ENCODE results near the gene PLD2. TPM values are rescaled to one million over a fixed set of nuclear protein-coding genes. Genes with fewer than 3 reads are reported as not detected.

The PLD2 gene
- total and polyA plus RNA-seq, 8 donors, result 11.7 to 26.1 (median 17.9) TPM

- Histone ChIP-seq H3K27ac (peak overlapping the region in 3 of 4 donors; percentile 3 to 72 (median 47)), H3K9me3 (no peaks in the 10 kb centered on the region), H3K36me3 (no peaks in the 10 kb centered on the region), H3K4me3 (peak overlapping the region; percentile 67 to 89 (median 78)), H3K4me1 (peaks cover 0 to 7% (median 5%) of the 10 kb centered on the region in 3 donors), H3K27me3 (no peaks in the 10 kb centered on the region)
- TF ChIP-seq, protein P1, sequence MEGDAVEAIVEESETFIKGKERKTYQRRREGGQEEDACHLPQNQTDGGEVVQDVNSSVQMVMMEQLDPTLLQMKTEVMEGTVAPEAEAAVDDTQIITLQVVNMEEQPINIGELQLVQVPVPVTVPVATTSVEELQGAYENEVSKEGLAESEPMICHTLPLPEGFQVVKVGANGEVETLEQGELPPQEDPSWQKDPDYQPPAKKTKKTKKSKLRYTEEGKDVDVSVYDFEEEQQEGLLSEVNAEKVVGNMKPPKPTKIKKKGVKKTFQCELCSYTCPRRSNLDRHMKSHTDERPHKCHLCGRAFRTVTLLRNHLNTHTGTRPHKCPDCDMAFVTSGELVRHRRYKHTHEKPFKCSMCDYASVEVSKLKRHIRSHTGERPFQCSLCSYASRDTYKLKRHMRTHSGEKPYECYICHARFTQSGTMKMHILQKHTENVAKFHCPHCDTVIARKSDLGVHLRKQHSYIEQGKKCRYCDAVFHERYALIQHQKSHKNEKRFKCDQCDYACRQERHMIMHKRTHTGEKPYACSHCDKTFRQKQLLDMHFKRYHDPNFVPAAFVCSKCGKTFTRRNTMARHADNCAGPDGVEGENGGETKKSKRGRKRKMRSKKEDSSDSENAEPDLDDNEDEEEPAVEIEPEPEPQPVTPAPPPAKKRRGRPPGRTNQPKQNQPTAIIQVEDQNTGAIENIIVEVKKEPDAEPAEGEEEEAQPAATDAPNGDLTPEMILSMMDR (IDR thresholded peaks at IDR 0.05), result no peak
- intact Hi-C loops (cut with DNase I), result loop anchor here in 1 of 3 donors (10.0 kb wide), 1 partner anchor 98 kb away; the partner anchor contains the start of gene C17orf107
- FAIRE-seq (no peak), ATAC-seq (peak in 2 of 4 donors; percentile 41 to 48), DNase-seq (no peak)
- 0 to 1% methylated on average over 7 of the region's 7 CpGs for whole genome bisulfite sequencing, 2 donors
These were observed 10.4 kb upstream of the PLD2 start for GRCh38 chr17:4796552-4796920.

GRCh38 chr17:4800462-4801196 is 6.3 kb upstream of the PLD2 start:
- 72 to 77% methylated on average over 10 of the region's 10 CpGs for WGBS, 2 donors
- FAIRE-seq (no peak), DNase-seq (peak in 1 of 6 donors; percentile 23), ATAC-seq (no peak)
- no peaks in the 10 kb centered on the region for H3K27me3 ChIP-seq
- intact Hi-C loops (cut with DNase I), result no loop called here
- H3K4me3 ChIP-seq, result no peak overlapping the region
- TF ChIP-seq, protein P1 (IDR thresholded peaks at IDR 0.05), result no peak
- H3K36me3 ChIP-seq, result no peaks in the 10 kb centered on the region
- peaks cover 0 to 7% (median 5%) of the 10 kb centered on the region in 3 donors for H3K4me1 ChIP-seq
- H3K9me3 ChIP-seq, result no peaks in the 10 kb centered on the region
- no peak overlapping the region for H3K27ac ChIP-seq

- no peaks in the 10 kb centered on the region for H3K36me3 ChIP-seq
- H3K4me1 ChIP-seq, result peaks cover 0 to 4% (median 0%) of the 10 kb centered on the region in 3 donors
- ATAC-seq (no peak), DNase-seq (no peak), FAIRE-seq (no peak)
- H3K27ac ChIP-seq, result no peak within 1 kb of the TSS
- H3K27me3 ChIP-seq, result no peaks in the 10 kb centered on the region
- H3K4me3 ChIP-seq, result no peak within 1 kb of the TSS
- intact Hi-C loops (cut with DNase I), result no loop called here
- WGBS, 2 donors, result 80 to 81% methylated on average over 9 of the region's 9 CpGs
- TF ChIP-seq, protein P1 (IDR thresholded peaks at IDR 0.05), result no peak
- H3K9me3 ChIP-seq, result no peaks in the 10 kb centered on the region
These were observed 4.7 kb upstream of the PLD2 start, which contains the start of gene C17orf114 for GRCh38 chr17:4802228-4802627. Gene C17orf114 (minus strand): TSS chr17:4802328.

- H3K27me3 ChIP-seq, result no peaks in the 10 kb centered on the region
- intact Hi-C loops (cut with DNase I), result no loop called here
- TF ChIP-seq, protein P1 (IDR thresholded peaks at IDR 0.05), result no peak
- no peak overlapping the region for H3K27ac ChIP-seq
- ATAC-seq, result peak in 1 of 4 donors; percentile 0
- no peaks in the 10 kb centered on the region for H3K36me3 ChIP-seq
- H3K4me3 ChIP-seq, result peak overlapping the region; percentile 58 to 78 (median 73)
- peaks cover 0 to 12% (median 6%) of the 10 kb centered on the region in 3 donors for H3K4me1 ChIP-seq
- FAIRE-seq, result no peak
- DNase-seq, result no peak
- H3K9me3 ChIP-seq, result no peaks in the 10 kb centered on the region
- 0 to 1% methylated on average over 14 to 16 of the region's 16 CpGs for WGBS, 2 donors
These were observed 536 bp upstream of the PLD2 start for GRCh38 chr17:4806456-4806776.

Data from pancreas (tissue), 10 donors.